H54 (cell line): ENCODE data around the gene MPV17L2.
A peak's percentile ranks its signal among the peaks of the same experiment; 100 is the strongest.

Experiments
- DNase-seq: peaks from one replicate; pipeline ENCODE4 v3.0.0; 2011; ENCODE audit warnings: low spot score, mixed read lengths; ENCODE audit not compliant: insufficient read length
- FAIRE-seq: peaks from 3 replicates; lab custom pipeline; 2011; peaks lifted over from hg19 to GRCh38; lab: Jason Lieb, UNC
- POLR2A ChIP-seq: IDR thresholded peaks from 2 replicates; pipeline ENCODE4 v1.6.1; 2011; ENCODE audit warnings: low read depth, mild to moderate bottlenecking, low read length

Gene MPV17L2

DNA sequence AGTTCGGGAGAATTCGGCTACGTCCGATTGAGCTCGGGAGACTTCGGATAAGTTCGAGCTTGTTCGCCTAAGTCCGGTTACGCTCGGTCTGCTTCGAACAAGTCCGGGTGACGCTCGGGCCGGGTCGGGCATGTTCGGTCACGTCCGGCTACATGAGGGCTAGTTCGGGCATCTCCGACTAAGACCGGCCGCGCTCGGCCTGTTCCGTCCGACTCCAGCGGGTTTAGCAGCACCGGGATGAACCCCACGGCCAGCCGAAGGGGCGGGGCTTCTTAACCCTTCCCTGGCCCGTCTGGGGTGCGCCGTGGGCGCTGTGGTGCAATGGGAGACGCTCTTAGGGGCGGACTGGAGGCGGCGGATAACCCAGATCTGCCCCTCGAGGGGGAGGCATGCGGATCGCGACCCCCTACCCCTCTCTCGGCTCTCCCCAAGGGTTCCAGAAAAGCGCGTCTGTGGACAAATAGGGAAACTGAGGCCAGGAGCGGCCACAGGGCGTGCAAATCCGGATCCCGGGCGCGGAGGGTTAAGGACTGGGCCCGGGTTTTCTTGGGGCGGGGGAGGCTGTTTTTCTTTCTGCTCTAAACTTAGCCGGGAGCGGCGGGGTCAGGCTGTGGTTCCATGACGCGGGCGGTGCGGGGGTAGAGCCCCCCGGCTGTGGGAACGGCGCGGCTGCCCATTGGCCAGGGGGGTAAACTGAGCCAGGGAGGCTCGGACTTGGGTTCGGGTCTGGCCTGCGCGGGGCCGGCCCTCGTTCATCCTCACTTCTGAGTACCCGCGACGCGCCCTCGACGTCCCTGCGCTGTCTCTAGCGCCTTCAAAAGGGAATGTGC, 31.7 kb downstream of the MPV17L2 start:
- DNase-seq (peak; percentile 97), FAIRE-seq (peak; percentile 97)
- no peak for TF ChIP-seq POLR2A

DNA sequence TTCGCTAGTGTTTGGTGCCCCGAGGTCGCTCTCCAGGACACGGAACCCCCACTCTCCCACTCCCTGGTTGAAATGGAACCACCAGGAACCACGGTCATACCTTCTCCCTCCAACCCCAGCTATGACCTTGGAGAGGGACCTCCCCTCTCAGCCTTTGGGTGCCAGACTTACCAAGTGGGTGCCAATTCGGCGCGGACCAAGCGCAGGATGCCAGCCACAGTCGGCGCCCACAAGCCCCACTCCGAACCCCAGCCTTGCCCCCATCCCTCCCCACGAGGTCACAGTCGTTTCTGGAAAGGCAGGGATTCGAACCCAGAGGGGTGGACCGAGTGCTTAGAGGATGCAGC, 32.3 kb downstream of the MPV17L2 start:
- no peak for FAIRE-seq
- TF ChIP-seq POLR2A, result no peak
- DNase-seq, result no peak

DNA sequence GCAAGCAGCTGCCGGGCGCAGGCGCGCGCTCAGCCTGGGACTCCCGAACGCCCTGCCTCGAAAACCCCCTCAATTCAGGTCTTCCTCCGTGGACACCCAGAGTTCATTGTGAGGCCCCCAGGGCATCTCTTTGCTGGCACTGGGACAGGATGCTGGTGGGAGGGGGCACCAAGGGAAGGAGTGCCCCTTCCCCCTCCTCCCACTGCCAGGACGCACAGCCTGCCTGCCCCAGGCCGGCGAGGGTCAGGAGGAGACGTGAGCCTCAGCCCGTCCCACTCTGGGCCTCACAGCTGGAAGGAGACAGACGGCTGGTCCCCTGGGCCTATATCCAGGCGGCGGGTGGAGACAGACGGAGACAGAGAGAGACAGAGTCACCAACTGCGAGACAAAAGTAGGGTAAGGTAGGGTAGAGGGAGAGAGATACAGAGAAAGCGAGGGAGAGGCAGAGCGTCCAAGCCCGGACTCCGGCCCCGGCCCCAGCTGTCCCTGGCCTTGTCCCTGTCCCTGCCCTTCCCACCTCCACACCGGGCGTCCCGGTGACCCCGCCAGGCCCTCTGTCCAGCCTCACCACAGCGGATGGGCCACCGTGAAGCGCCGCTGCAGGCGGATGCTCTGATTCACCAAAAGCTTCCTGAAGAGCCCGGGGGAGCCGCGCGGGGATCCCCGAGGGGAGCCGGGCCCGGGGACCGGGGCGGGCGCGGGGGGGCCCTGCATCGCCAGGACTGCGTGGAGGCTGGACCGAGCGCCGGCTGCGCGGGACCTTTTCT, 32.9 kb downstream of the MPV17L2 start, which contains the start of gene PDE4C:
TSS of gene PDE4C (minus strand) at position 737 of the 767 bp plus-strand sequence. CDS start at position 714, 23 bp downstream.
- no peak for FAIRE-seq
- no peak for DNase-seq

DNA sequence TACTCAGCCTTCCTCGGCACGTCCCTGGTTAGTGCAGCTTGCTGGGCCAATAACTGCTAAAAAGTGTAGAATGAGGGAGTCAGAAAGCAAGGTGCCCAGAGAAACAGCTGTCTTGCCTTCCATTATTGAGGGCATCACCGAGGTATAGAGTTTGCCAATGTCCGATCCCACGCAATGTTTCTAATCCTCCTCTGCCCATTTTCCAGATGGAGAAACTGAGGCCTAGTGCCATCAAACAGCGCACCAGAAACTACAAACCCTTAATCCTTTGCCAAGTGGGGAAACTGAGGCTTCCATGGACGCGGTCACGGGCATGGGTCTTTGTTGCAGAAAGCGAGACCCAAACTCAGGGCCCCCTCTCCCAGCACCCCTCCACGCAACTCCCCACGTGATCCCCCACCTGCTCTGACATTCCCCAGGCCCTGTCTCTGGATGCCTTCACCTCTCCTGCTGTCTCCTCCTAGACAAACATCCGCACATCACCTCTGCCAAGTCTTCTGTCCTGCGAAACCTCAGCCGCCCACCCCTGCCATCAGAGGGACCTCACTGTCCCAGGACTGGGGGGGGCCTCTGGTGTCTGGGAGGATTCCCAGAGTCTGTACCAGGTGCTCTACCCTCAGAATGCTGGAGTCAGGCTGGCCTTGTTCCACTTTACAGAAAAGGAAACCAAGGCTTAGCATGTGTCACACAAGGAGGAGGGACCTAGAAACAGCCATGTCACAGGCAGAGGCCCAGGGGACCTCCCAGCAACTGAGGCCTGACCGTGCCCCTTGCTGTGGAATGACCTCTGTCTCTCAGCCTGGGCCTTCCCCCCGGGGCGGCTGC, 34.1 kb downstream of the MPV17L2 start:
- no peak for DNase-seq
- FAIRE-seq, result no peak
- no peak for TF ChIP-seq POLR2A

More for the DNA sequence above, 32.9 kb downstream of the MPV17L2 start, which contains the start of gene PDE4C:
- no peak for TF ChIP-seq POLR2A

- no peak for TF ChIP-seq POLR2A
- DNase-seq (no peak), FAIRE-seq (no peak)
Measured at GRCh38 chr19:18227781-18228271, 34.8 kb downstream of the MPV17L2 start.

- DNase-seq (no peak), FAIRE-seq (no peak)
- no peak for TF ChIP-seq POLR2A
Measured at GRCh38 chr19:18229474-18229873, 36.5 kb downstream of the MPV17L2 start.

DNA sequence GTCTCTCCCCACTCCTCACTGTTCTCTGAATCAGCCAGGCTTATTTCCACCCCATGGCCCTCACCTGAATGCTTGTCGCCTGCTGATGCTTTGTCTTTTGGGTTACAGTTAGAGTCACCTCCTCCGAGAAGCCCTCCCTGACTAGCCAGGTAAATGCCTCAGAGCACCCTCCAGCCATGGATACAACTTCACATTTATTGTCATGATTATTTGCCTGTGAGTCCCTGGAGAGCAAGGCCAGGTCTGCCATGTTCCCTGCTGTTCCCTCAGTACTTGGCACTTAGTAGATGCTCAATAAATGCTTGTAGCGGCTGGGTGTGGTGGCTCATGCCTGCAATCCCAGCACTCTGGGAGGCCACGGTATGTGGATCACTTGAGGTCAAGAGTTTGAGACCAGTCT, 36.9 kb downstream of the MPV17L2 start:
- FAIRE-seq, result no peak
- no peak for TF ChIP-seq POLR2A
- DNase-seq, result no peak

DNA sequence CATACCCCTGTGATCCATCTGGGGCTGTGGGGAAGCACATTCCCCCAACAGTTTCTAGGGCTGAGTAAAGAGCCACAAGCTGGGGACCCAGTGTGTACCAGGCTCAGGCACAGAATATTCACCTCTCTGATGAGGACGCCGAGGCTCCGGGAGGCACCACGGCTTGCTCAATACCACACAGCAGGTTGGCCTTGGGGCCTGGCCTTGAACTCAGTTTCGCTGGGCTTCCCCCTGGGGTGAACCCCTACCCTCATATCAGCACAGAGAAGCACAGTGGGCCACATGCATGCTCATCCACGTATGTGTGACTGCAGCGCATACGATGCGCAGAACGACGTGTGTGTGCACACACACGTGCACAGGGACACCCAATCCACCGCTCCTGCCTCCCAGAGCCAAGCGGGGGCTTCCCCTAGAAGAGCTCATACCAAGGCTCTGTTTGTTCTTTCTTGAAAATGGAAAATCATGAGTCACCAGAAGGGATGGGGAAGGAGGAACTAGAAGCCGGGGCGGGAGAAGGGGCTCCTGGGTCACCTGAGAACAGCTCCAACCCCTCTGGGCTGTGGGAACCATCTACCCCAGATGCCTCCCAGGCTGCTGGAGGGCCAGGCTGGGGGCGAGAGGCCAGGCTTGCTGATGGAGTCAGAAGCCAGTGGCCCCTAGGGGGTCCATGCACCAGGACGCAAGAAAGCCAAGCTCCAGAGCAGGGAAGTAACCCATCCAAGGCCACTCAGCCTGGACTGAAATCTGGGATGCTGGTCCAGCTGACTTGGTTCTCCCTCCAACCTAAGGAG, 38.1 kb downstream of the MPV17L2 start:
- no peak for FAIRE-seq
- DNase-seq, result peak; percentile 50
- TF ChIP-seq POLR2A, result no peak

DNA sequence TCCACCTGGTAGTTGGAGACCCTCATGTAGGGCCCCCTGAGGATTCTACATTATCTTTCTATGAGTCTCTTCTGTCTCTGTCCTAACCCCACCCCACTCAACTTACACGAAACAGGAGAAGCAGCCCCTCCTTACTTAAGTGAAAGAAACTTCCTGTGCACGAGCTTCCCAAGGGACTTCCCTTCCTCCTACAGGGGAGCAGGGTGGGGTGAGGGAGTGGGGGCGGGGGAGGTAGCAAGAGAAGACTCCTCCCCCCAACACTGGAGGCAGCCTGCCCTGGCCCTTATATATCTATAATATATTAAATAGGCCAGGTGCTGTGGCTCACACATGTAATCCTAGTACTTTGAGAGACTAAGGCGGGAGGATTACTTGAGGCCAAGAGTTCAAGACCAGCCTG, 38.8 kb downstream of the MPV17L2 start:
- no peak for FAIRE-seq
- no peak for TF ChIP-seq POLR2A
- no peak for DNase-seq

DNA sequence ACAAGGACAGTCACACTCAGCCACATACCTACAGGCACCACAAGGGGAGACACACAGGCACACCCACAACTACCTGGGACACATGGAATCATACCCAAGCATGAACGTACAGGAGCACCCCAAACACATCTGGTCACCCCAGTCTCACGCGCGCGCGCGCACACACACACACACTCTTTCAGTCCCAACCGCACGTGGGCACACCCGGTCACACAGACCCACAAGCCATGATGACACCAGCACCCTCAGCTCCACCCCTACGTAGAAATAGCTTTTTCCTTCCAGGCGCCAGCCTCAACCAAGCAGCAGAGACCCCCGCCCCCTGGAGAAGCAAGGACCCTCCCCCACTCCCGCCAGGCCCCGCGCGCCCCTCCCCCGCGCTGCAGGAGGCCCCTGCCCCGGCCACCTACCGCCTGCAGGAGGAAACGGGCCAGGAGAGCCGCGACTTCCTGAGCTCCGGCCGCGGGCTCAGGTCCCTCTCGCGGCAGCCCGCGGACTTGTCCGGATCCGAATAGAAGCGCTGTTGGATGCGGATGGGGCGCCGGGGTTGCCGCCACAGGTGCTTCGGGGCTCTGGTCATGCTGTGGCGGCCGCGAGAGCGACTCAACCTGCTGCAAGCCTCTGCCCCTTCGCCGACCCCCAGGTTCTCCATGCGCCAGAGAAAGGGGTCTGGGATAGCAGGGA, 39.7 kb downstream of the MPV17L2 start:
- DNase-seq (no peak), FAIRE-seq (no peak)
- no peak for TF ChIP-seq POLR2A

DNA sequence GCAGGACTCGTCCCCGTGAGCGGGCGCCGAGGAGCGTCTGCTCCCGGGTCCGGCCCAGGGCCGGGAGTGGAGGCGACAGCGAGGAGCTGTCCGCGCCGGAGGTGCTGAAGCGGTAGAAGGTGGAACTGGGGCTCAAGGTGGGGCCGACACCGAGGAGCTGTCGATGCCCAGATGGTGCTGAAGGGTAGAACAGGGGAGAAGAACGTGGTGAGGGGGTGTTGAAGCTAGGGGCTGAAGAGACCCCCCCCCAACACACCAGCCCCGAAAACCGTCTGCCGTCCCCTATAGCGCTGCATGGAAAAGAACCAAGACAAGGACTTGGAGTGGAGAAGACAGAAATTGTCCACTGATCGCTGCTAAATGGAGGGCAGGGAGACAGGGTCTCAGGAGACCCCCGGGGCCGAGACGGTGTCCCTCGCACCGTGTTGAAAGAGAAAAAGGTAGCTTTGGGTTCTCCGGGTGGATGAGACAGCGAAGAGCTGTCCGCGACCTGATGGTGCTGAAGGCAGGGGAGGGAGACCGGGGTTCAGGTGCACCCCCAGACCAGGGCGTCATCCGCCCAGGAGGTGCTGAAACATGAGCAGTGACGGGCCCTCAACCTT, 40.3 kb downstream of the MPV17L2 start:
- FAIRE-seq (no peak), DNase-seq (no peak)
- TF ChIP-seq POLR2A, result no peak

- no peak for FAIRE-seq
- no peak for TF ChIP-seq POLR2A
Measured at GRCh38 chr19:18234194-18234593, 41.2 kb downstream of the MPV17L2 start.

DNA sequence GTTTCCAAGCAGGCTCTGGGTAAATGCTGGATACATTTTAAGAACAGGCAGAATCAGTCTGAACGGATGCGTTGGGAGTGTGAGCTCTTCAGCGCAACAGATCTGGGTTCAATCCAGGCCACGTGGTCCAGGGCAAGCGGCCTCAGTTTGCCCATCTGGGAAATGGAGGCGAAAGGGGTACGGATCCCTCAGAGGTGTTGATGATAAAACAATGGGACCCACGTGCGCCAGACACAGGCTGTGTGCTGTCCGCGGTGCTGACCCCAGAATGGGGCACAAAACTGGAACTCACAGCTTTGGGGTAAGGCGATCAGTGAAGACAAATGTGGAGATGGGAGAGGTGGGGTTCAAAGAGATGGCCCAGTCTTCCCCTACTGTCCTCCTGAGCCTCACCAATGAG, 46.3 kb downstream of the MPV17L2 start:
- DNase-seq (no peak), FAIRE-seq (no peak)
- no peak for TF ChIP-seq POLR2A

More at GRCh38 chr19:18234194-18234593, 41.2 kb downstream of the MPV17L2 start:
- no peak for DNase-seq
